Stimulated activated CD4-positive, alpha-beta T cell treated with anti-CD3 and anti-CD28 coated beads, Interleukin-4, amount 100 ng/mL, for 24 hours (primary cell): ENCODE measurements around the gene DRD3.

ENCODE experiments used
- DNase-seq: peaks from one replicate; pipeline ENCODE4 v3.0.0-alpha.2; 2020

DRD3 gene

DNA sequence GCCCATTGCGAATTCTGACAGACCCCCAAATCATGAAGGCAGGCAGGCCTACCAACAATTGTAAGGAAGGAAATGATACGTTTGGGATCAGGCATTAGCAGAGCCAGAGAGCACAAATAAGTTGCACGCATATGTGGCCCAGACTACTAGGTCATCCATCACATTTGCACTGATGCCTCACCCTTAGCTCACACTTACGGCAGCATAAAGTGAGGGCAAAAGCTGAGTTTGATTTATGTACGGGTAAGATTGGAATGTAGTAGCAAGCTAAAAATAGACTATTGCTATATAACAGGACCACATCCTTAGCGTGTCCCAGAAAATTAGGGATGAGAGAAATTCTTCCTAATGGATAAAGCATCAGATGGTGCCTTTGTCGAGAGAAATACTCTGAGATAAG, 63.7 kb downstream of the DRD3 start:
- DNase-seq = no peak

DNA sequence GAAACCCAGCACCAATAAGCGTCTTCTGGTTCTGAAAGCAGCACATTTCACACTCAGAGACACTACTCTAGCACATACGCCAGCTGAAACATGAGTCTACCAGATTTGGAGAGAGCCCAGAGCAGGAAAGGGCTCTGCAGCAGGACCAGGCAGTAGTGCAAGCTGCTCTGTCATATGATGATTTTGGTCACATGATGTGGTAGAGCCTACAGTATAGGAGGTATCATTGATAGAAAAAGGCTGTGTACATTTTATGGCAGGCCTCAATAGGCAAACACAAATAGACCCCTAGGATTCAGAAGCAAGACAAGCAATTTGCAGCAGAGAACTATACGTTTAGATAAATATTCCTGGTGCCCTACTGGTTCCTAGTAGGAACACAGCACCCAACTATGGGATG, 64.1 kb downstream of the DRD3 start:
- no peak for DNase-seq

DNA sequence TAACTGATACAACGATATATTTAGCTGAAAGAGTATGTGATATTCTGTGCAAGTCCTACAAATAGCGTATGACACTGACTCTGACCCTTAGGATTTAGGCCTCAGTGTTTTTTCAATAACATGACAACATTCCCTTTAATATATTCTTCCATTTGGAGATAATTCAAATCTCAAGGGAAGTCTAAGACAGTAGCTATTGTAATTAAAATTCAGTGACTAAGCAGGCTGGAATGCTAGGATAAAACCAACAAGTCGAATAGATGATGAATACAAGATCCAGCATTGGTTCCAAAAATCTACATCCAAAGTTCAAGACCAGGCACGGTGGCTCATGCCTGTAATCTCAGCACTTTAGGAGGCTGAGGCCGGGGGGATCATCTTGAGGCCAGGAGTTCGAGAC, 66.2 kb downstream of the DRD3 start:
- DNase-seq = no peak

DNA sequence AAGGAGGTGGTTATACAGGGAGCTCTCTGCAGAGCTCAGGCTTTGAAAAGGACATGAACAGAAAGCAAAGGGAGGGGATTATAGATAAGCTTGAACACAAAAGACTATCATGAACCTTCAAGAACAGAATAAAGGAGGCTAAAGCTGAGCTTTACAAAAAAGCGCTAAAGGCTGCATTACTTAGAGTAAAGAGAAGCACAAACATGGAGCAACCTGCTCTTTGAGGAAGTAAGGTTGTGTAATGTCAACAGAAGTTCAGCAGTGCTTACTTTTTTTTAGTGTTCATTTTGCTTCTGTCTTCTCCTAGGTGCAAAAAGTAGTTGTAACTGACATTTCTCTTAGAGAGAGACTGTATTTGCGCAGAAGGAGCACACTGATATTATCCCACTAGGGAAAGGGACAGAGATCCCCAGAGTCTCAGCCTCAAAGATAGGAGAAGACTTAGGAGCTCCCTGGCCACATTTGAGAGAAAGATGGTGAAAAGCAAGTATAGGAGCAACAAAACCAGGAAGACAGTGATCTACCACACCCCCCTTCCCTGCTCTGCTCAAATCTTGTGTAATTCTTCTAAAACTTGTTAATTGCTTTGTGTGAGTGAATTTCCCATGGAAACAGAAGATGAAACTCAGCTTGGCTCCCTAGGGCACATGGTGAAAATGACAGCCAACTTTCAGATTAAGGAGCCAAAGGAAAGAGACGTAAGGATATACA, 67.6 kb downstream of the DRD3 start:
- DNase-seq = no peak

DNA sequence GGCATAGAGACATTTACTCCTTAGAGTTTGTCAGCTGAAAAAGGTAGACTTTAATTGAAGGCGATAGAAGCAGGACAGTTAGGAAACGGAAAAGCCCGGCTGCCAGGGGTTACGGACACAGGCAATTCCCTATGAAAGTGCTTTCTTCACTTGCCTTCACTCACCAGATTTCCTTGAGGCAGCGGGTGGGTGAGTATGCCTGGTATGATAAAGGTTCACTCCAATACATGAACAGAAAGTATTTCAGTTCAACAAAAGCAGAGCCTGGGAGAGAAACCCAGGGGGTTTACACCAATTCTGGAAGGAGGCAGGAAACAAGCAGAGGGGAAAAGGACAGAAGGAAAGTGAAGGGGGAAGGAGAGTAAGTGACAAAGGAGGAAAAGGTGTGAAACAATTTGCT, 68.4 kb downstream of the DRD3 start:
- DNase-seq = no peak

DNA sequence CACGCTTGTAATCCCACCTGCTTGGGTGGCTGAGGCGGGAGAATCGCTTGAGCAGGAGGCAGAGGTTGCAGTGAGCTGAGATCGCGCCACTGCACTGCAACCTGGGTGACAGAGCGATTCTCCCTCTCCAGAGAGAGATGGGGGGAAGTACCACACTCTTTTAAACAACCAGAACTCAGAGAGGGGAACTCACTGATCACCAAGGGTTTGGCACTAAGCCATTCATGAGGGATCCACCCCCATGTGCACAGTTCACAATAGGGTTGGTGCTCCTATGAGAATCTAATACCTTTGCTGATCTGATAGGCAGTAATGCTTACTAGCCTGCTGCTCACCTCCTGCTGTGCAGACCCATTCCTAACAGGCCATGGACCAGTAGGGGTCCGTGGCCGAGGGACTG, 70.7 kb downstream of the DRD3 start:
- no peak for DNase-seq

DNA sequence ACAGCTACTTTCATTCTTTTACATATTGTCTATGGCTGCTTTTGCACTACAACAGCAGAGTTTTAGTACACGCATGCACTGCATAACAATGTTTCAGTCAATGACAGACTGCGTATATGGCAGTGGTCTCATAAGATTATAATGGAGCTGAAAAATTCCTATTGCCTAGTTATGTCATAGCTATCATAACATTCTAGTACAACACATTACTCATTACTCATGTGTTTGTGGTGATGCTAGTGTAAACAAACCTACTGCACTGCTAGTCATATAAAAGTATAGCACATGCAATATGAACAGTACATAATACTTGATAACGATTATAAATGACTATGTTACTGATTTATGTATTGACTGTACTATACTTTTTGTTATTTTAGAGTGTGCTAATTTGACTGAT, 74.4 kb downstream of the DRD3 start:
- no peak for DNase-seq

DNA sequence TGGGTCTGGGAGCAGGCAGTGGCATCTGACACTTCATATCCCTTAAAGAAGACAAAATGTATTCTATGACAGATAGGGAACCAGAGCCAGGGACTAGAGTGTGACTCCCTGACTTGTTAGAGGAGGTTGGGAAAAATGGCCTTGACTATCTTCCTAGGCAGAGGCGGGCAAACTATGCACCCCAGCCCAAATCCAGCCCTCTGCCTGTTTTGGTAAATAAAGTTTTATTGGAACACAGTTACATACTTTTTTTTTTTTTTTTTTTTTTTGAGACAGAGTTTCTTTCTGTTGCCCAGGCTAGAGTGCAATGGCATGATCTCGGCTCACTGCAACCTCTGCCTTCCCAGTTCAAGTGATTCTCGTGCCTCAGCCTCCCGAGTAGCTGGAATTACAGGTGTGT, 75.0 kb downstream of the DRD3 start:
- no peak for DNase-seq

DNA sequence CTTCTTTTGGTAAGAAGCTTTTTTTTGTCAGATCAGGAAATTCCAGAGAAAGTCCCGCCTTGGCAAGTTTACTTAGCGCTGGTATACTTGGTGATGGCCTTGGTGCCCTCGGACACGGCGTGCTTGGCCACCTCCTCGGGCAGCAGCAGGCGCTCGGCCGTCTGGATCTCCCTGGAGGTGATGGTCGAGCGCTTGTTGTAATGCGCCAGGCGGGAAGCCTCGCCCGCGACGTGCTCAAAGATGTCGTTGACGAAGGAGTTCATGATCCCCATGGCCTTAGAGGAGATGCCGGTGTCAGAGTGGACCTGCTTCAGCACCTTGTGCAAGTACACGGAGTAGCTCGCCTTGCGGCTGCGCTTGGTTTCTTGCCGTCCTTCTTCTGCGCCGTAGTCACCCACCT, 75.7 kb downstream of the DRD3 start:
- DNase-seq = no peak

DNA sequence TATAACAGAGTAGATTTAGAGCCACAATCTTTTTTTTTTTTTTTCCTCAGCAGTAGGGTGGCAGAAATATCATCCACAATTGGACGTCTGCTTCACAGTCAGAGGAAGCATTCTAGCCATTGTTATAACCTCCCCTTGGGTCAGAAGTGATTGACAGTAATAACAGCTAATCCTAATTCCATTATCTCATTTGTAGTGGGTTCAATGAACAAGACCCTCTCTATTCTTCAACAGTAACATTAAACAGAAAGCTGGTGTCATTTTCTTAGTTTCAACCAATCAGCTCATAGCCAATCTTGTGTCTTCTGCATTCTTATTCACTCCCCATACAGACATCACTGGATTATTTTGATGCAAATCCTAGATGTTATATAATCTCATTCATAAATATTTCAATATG, 77.8 kb downstream of the DRD3 start:
- DNase-seq = no peak

DNA sequence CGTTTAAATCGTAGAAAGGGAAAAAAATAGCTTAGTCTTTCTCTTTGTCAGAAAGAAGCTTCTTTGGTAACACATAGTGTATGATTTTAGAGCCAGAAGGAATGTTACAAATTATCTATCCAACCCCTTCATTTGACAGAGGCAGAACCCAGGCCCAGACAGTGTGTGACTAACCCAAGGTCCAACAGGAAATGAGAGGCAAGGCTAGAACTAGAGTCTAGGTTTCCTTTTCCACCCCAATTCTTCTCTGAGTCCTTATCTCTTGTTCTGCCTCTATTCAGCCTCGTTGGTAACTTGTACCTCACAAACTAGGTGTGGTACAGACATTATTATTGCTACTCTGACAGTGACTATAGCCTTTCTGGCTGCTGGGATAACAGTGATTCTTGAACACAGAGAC, 83.1 kb downstream of the DRD3 start:
- no peak for DNase-seq

DNA sequence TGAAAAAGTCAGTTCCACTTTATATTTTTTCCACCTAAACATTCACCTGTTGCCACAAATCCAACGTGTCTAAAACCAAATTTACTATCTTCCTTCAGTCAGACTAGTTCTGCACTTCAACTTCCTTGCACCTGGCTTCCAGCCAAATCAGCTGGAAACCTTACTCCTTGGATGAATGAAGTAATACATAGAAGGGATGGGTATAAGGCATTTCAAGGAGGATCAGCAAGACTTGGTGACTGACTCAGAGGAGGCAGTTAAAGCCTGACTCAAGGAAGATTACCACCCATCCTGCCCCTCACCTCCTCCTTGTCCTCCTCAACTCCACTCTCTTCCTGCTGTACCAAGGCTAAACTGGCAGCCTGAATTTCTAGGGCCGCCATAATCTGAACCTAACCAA, 85.3 kb downstream of the DRD3 start:
- DNase-seq = no peak

DNA sequence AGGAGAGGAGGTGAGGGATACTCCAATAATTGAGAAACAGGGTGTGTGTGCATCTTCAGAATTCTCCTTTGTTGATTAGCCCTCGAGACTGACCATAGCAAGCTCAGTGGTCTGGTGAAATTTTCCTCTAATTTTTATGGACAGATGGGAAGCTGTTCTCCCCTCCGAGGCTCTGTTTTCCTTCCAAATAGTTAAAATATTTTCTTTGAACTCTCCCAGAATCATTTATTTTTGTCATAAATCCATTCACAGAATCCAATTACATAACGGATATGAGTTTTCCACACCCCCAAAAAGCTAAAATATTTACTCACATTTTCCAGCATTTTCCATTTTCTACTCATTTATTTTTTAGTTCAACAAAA, 85.9 kb downstream of the DRD3 start:
- no peak for DNase-seq

DNA sequence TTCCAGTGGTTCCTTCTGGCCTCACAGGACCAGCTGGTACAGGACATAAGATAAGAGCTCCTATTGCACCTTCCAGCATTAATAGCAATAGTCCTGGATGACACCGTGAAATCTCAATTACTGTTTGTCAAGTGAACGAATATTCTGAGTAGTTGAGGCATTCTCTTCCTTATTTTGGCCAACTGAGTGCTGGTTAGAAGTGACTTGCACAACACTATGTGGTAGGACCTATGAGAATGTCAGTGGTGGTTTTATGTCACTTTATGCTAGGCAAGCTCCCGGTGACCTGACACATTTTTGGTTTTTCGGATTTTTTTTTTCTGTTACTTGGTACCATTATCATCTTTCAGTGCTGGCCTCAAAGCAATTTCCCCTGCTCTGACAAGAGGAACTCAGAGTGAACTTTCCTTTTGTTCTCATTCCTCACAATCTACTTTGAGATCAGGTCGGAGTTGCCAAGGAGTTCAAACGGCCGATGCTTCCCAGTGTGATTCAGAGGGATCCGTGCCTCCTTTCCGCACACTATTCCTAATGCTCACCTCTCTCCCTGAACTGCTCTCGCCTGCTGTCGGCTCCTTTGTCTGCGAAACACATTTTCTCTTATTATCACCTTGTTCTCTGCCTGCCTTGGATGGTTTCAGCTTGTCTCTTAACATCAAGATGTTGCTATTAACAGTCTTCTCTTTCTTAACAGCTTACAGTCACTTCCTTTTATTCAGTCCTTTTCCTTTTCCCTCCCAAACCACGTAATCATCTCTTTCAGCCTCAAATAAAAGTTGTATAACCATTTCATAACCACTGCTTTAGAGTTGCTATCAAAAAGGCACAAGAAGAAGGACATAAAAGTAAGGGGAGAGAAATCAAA, 86.5 kb downstream of the DRD3 start:
- no peak for DNase-seq

DNA sequence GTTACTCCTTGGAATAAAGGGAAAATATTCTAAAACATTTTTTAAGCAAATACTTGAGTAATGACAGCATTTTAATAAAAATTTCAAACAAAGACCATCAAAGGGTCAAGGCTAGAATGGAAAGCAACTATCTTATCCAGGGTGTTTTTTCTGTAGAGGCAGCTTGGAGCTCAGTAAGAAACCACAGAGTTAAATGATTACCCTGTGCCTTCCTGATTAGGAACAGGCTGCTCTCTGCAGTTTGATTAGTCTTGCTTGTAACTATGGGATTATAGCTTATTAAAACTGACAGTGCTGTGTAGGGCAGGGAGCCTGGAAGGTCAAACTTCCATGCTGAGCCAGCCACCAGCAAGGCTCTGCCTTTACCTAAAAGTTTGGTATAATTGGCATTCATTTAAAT, 89.2 kb downstream of the DRD3 start:
- DNase-seq = no peak

DNA sequence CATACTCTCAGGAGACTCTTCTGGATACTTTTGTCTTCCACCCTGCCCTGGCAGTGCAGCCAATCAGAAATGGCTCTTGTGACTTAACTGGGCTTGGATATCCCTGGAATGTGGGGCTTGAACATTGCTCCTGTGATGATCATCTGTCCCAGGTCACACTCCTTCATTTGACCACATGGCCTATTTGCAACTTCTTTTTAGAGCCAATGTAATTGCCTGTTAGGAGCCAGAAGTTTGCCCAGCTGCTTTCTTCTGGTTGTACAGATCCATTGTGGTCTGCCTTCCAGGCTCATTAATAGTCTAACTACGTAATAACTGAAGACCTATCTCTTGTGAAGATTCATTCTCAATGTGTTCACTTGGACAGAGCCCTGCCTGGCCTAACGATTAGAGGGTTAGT, 92.5 kb downstream of the DRD3 start:
- no peak for DNase-seq

DNA sequence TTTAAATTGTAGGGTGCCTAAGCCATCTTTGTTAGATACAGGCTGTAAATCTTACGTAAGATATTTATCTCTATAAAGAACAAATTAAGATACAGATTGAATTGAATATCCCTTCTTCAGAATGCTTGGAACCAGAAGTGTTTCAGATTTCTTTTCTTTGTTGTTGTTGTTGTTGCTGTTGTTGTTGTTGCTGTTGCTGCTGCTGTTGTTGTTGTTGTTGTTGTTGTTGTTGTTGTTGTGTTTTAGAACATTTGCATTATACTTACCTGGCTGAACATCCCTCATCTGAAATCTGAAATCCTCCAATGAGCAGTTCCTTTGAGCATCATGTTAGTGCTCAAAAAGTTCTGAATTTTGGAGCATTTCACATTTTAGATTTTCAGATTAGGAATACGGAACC, 95.7 kb downstream of the DRD3 start:
- no peak for DNase-seq

DNA sequence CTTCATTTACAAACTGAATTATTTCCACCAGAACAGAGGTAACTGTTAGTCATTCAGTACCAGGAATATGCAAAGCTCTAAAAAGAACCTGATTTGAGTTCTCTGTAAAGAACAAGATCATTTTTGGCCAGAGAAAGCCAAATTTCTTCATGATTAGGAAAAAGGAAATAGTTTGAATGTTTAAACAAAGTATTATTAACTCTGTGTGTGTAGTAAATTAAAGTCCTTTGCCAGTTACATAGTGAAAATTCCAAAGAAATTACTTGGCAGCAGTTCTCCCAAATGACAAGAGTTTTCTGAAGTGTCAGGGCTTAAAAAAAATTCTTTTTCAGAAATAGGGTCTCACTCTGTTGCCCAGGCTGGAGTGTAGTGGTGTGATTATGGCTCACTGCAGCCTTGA, 97.8 kb downstream of the DRD3 start:
- DNase-seq = no peak

DNA sequence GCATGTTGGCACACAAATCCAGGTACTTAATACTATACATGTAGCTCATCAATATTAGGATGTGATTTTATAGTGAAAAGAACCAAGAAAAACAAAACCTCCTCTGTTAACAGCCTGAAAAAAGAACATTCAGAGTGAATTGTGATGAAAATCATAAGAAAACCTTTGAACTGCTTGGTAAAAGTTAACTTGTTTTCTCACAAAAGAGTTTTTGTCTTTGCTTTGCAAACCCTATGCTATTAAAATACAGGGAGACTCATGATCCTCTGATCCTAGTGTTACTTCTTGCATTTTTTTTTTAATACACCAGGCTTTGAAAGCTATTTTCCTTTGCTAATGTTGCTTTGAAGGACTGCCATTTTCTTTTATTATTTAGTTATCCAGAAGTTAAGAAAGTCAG, 98.7 kb downstream of the DRD3 start:
- no peak for DNase-seq

DNA sequence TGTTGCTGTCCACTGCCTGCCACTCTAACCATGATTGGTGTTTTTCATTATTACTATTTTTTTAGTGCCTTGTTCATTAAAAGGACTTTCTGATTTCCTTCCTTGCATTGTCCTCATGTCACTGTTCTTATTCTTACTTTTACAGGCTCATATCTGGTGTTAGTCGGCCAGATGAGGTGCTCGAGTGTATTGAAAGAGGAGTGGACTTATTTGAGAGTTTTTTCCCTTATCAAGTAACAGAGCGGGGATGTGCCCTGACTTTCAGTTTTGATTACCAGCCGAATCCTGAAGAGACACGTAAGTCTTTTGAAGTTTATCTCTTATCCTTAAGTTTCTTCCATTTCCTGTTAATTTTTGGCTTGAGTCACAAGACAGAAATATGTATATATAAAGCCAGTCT, 99.1 kb downstream of the DRD3 start:
- no peak for DNase-seq

DNA sequence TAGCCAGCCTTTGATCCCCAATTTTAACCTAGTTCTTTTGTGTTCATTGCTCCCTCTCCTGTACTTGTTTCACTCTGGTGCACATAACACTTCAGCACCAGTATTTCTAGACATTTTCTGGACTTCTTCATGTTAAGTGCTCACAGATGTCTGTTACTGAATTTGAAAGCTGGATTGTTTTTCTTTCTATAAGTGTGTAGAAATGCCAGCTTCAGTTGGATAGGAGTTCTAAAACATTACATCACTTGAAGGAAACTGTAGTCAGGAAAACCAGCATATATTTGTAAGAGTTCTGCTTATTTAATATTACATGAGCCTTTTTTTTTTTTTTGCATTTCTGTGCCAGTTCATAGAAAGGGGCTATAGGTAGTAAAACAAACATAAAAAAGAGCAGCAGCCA, 100.7 kb downstream of the DRD3 start:
- DNase-seq = no peak
